ENCODE results near the gene GCH1.
"Not testable (repeated sequence)": the region's sequence is repeated elsewhere in the genome, so short reads cannot be mapped to it uniquely, and the experiment has no call there.

The GCH1 gene

DNA sequence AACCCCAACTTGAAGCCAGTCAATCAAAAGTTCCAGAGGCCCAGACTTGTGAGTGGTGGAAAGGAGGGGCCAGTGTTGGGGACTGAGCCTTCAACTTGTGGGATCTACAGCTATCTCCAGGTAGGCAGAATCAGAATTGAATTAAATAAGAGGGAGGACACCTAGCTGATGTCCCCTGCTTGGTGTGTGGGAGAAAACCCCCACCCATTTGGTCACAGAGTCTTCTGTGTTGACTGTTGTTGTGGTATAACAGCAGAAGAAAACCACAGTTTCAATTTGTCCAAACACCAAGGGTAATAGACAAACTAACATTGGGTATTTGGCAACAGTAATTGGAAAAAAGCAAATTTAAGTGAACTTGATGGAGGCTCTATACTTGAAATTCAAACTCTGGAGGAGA is 3.4 kb upstream of the GCH1 start:
- no peak for DNase-seq

DNA sequence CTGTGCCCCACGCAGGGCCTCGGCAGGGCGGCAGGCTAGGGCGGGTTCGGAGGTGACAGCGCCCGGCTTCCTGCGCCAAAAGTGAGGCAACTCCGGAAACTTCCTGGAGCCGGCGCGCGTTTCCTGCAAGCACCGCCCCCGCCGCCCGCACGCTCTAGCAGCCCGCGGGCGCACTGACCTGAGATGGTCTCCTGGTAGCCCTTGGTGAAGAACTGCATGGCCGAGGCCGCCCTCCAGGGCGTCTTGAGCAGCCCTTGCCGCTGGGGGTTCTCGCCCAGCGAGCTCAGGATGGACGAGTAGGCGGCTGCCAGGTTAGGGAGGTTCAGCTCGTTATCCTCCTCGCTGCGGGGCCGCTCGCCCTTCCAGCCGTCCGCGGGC is 494 bp downstream of the GCH1 start:
- DNase-seq: peak; percentile 81

DNA sequence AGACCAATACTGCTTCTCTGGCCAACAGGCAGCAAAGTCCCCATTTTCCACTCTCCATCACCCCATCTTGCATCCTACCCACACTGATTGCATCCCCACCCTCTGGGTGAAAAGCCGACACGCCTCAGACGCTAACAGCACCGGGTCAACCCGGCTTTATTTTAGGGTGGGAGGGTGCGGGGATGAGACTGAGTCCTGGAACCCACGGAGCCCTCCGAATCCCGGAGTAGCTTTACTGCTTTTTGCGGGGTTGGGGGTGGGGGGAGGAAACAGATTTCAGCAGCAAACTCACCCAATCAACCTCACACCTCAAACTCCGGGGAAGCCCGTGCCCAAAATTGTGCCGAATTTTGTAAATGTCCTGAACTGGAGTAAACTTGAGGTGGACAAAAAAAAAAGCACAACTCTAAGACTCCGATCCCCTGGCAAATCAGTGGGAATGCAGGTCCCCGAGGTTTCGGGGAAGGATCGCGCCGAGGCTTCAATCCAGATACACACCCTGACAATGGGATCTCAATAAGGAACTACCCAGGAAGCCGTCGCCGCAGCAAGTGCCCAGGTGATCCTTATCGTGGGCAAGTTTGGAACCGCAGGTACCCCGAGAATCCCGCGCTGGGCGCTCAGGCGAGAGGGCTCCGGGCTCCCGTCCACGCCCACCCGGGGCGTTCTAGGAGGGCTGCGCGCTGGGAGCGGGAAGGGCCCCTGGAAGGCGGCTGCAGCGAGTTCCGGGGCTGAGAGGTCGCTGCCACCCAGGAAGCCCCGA is 1.1 kb downstream of the GCH1 start:
- DNase-seq: no peak

DNA sequence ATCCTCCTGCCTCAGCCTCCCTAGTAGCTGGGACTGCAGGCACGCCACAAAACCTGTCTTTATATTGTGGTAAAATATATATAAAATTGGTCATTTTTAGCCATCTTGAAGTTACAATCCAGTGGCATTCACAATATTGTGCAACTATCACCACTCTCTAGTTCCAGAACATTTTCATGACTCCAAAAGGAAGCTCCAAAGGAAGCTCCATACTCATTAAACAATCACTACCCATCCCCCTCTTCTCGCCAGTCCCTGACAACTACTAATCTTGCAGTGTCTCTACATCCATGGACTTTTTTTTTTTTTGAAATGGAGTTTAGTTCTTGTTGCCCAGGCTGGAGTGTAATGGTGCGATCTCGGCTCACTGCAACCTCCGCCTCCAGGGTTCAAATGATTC is 3.1 kb downstream of the GCH1 start:
- DNase-seq: no peak

DNA sequence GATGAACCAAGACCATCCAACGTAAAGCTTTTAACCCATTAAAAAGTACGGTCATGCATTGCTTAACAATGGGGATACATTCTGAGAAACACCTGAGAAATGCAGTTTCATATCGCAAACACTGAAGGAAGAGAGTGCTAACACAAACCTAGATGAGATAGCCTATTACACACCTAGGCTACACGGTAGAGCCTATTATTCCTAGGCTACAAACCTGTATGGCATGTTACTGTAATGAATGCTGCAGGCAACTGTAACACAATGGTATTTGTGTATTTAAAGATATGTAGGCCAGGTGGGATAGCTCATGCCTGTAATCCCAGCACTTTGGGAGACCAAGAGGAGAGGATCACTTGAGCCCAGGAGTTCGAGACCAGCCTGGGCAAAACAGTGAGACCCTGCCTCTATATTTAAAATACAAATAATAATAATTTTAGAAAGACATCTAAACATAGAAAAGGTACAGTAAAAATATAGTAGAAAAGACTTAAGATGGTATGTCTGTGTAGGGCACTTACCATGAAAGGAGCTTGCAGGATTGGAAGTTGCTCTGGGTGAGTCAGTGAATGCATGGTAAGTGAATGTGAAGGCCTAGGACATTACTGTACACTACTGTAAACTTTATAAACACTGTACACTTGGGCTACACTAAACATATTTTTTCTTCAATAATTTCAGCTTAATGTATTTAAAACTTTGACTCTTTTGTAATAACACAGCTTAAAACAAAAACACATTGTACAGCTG is 4.6 kb downstream of the GCH1 start:
- not testable (repeated sequence) for DNase-seq

DNA sequence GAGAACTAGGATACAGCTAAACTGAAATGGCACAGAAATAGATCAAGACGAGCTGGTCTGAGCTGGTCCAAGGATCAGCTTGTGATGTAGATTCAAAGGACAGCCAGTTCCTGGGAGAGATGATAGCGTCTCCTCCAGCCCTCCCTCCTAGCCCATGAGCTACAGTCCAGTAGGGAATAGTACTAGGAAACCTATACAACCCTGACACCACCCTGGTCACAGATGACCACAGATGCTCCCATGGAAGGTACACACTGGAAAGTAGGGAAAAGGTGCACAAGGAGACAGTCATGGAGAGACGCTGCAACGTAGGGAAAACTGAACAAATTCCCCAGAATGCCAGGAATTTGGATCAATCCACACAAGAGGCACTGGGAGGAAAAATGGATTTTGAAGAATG is 6.9 kb downstream of the GCH1 start:
- DNase-seq: no peak

DNA sequence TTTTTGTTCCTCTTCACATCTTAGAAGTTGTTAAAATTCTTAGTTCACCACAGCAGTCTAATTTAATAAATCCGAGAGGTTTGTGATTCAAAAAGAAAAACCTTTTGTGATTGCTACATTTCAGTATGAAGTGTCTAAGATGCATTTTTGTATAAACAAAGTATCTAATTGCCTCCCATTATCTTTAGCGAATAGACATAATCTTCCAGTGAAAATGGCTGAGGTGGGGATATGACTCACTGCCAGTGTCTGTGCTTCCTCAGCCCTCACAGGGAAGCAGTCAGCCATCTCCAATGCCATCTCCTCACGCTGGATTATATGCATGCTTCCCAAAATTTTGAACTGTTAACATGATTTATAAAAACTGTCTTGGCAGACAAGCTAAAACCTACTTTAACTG is 7.6 kb downstream of the GCH1 start:
- DNase-seq: no peak

DNA sequence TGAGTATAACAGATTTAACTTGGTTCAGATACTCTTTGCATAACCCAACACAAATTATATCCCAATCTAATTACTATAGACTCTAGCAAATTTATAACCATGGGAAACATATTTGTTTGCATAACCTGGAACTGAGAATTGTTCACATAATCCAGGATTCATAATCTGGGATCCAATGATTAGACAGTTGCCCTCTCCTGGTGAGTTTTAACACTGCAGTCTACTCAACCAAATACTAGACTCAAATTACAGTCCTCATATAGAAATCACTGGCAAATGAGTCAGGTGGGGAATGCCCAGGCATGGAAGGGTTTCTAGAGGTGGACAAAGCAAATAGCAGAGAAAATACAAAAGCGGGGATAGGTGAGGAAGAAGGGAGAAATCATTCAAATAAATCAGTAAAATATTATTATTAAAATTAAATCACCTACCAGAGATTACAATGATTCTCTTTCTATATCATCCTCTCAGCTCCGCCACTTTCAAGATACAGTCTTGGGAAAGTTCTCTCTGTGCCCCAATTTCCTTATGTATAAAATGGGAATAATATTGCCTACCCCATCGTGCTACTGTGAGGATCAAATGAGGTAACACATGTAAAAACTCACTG is 9.4 kb downstream of the GCH1 start:
- no peak for DNase-seq

DNA sequence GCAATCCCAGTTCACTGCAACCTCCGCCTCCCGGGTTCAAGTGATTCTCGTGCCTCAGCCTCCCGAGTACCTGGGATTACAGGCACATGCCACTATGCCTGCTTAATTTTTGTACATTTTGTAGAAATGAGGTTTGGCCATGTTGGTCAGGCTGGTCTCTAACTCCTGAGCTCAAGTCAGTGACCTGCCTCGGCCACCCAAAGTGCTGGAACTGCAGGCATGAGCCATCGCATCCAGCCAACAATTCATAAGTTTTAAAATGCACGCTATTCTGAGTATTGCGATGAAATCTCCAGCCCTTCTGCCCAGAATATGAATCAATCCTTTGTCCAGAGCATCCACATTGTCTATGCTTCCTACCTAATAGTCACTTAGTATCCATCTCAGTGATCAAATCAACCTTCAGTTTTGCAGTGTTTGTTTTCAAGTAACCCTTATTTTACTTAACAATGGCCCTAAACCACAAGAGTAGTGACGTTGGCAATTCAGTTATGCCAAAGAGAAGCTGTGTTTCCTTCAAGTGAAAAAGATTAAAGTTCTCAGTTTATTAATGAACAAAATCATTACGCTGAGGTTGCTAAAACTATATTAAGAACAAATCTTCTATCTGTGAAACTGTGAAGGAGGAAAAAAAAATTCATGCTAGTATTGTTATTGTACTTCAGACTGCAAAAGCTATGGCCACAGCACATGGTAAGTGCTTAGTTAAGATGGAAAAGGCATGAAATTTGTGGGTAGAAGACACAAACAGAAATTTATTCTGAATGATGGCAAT is 11.0 kb downstream of the GCH1 start:
- no peak for DNase-seq

DNA sequence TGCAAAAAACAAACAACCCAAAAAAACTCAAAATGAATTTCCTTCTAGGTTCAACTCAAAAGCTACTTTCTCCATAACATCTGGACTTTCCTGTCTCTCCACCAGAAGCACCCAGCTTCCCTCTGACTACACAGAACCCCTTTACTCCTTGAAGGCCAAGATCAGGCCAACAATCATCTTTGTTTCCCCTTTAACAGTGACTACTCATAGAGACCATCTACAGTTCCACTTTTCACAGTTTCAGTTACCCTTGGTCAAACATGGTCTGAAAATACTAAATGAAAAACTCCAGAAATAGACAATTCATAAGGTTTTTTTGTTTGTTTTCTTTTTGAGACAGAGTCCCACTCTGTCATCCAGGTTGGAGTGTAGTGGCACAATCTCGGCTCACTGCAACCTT is 11.8 kb downstream of the GCH1 start:
- DNase-seq: no peak

DNA sequence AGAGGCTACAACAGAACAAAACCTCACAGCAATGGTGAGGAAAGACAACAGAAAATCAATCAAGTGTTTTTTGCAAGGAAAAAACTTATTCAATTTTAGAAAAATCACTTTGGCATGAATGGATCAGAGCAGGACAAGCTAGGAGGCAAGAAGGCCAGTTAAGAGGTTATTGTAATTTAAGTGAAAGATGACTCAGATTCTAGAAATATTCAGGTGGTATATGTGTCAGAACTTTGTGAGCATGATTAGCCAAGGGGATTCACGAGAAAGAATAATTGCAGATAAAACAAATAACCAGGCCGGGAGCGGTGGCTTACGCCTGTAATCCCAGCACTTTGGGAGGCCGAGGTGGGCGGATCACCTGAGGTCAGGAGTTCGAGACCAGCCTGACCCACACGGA is 12.7 kb downstream of the GCH1 start:
- DNase-seq: no peak

DNA sequence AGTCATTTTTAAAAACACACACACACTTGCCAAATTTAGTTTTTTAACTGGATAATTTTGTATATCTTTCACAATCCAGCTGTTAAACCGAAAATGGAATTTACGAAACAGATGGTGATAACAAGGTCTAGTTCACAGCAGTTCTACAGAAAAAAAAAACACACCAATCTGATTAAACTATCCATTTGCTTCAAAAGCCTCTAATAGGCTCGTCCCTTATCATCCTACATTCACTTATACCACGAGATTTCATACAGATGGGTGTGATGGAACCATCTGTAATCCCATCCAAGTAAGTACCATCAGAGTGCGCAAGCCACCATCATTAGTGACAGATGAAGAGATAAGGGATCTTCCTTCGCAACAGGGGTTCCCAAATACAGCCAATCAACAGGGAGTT is 20.1 kb downstream of the GCH1 start:
- DNase-seq: no peak

DNA sequence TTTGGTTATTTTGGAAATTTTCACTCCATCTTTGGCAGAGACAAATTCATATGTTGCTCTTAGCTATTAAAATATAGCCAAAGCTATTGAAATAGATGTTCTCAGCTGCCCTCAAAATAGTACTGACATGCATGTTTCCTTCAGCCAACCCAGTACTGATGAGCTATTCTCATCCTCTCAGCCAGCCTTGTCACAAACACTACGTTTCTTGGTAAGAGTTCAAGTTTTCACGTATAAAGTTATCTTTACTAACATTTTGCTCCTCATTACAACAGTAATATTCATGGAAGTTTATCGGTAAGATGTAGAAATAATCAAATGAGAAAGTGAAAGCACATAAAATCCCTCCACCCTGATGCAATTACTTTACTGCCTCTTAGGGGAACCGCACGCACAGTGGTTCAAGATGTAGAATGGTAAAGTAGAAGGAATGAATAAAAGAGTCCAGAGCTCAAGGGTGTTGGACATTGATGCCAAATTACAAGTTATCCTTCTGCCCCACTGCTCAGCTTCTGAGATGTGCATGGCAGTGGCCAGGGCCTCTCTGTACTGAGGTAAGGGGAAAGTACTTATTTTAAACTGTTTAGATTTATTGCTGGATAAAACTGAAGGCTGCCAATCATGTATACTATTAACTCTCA is 20.7 kb downstream of the GCH1 start:
- no peak for DNase-seq

DNA sequence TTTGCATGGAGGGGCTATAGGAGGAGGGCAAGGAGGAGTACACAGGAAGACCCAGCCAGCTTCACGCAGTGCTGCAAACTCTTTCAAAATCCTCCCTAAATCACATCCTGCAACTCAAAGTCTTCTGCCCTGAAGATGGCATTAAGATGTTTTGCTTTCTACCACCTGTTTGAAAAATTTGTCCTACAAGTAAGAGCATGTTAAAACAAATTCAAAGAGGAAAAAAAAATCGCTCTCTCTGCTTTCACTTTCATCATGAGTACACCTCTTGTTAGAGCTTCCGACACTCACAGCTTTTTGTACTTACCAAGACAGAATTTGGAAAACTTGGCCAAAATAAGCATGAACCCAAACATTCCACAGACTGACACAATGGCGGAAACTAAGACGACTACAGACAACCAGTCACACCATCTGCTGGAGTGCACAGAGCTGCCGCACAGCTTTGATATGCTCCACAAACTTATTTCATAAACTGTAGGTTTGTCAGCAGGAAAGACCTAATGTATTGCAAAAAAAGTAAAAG is 21.3 kb downstream of the GCH1 start:
- DNase-seq: no peak

DNA sequence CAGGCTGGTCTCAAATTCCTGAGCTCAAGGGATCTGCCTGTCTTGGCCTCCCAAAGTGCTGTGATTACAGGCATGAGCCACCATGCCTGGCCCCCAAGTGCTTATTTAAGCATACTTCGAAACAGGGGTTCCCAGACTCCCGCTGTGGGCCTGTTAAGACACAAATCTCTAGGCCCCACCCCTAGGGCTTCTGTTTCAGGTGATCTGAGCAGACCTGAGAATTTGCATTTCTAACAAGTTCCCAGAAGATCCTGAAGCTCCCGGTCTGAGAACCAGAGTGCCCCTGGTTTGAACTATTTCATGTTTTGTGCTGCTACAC is 25.0 kb downstream of the GCH1 start:
- no peak for DNase-seq

DNA sequence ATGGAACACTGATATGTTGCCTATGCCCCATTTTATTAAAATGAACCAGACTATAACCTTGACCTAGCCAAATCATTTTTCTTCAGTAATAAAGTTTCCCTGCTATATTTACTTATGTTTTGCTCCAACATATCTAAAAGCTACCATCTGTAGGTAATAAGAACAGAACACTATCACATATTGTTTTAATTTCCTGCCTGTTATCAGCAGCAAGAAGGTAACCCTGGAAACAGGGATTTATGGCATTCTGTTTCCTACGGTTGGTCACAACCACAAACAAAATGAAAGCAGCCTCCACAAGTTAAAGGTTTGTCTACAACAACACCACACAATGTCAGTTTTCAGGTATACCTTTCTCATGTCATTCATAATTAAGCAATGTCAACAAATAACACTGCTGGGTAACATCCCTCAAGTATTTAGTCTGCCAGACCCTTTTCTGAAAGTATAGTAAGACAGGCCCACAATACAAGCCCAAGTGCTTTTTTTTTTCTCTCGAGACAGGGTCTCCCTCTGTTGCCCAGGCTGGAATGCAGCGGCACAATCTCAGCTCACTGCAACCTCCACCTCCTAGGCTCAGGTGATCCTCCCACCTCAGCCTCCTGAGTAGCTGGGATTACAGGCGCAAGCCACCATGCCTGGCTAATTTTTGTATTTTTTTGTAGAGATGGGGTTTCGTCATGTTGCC is 25.5 kb downstream of the GCH1 start:
- no peak for DNase-seq

DNA sequence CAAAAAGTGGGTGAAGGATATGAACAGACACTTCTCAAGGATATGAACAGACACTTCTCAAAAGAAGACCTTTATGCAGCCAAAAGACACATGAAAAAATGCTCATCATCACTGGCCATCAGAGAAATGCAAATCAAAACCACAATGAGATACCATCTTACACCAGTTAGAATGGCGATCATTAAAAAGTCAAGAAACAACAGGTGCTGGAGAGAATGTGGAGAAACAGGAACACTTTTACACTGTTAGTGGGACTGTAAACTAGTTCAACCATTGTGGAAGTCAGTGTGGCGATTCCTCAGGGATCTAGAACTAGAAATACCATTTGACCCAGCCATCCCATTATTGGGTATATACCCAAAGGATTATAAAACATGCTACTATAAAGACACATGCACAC is 27.0 kb downstream of the GCH1 start:
- not testable (repeated sequence) for DNase-seq

DNA sequence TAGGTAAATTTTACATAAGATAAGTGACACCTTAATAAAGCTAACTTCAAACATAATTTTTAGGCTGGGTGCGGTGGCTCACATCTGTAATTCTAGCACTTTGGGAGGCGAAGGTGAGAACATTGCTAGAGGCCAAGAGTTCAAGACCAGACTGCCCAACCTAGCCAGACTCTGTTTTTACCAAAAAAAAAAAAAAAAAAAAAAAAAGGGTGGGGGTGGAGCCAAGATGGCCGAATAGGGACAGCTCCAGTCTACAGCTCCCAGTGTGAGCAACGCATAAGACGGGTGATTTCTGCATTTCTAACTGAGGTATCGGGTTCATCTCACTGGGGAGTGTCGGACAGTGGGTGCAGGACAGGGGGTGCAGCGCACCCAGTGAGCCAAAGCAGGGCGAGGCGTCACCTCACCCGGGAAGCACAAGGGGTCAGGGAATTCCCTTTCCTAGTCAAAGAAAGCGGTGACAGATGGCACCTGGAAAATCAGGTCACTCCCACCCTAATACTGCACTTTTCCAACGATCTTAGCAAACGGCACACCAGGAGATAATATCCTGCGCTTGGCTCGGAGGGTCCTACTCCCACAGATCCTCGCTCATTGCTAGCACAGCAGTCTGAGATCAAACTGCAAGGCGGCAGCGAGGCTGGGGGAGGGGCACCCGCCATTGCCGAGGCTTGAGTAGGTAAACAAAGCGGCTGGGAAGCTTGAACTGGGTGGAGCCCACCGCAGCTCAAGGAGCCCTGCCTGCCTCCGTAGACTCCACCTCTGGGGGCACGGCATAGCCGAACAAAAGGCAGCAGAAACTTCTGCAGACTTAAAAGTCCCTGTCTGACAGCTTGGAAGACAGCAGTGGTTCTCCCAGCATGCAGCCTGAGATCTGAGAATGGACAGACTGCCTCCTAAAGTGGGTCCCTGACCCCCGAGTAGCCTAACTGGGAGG is 32.2 kb downstream of the GCH1 start:
- DNase-seq: not testable (repeated sequence)

DNA sequence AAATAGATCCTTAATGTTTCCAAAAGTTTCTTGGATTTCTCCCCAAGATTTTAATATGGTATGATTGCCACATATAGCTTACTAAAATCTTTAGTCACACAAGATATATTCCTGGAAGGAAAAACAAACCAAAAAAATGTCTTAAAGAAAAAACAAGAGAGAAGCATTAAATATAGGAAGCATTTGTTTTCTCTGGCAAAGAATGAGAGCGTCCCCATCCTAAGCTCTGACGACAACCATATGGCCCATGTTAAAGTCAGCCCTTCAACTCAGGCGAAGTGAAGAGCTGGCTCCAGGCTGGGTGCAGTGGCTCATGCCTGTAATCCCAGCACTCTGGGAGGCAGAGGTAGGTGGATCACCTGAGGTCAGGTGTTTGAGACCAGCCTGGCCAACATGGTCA is 35.6 kb downstream of the GCH1 start:
- DNase-seq: no peak

DNA sequence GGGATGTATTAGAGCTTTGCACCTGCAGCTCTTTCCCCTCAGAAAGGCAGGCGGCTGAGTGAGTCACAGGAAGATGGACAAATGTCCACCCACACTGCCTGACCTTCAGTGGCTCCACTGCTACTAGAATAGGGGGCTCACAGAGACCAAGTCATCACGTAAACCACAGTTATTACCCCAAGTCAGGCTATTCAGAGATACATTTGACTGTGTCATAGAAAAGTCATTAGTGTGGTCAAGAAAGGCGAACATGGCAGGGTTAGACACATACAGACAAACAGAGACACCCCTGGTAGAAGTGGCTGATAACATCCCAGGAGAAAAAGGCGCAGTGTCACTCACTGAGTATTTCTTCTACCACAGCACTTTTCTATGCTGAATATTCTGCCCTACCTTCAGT is 36.0 kb downstream of the GCH1 start:
- no peak for DNase-seq

DNA sequence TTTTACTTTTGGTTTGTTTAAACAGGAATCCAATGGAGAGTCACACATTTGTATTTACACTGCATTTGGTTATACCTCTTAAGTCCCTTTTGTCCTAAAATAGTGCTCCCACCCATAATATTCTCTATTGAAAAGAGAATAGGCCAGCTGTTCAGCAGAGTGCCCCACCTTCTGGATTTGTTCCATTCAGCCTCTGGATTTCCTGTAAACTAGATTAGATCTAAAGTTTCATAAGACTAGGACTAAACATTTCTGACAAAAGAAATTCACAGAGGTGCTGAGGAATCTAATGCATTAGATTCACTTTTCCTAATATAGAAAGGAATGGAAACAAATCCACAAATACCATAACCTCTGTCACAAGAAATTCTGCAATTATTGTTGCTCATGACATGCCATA is 38.1 kb downstream of the GCH1 start:
- DNase-seq: no peak
